Ovary (tissue), 3 donors: ENCODE results near the gene C1QTNF9.

ENCODE experiments used
- POLR2A ChIP-seq: fragments of 450-650 bp; IDR thresholded peaks from one replicate; pipeline ENCODE4 v1.6.1; 2017; ENCODE audit warnings: antibody characterized with exemption, mild to moderate bottlenecking, moderate library complexity
- TF ChIP-seq, protein P1 (sequence below), 3 donors: fragments of 450-650 bp in 2 of 3; fragments of 200-600 bp in 1 of 3; IDR thresholded peaks; one replicate each; pipeline versions ENCODE4 v1.5.1 to v1.8.0; 2016 to 2022; ENCODE audit warnings: antibody characterized with exemption in 3 of 3, mild to moderate bottlenecking in 1 of 3
- donor health status: DM: no; HTN: no; CAD: no.

DNA sequence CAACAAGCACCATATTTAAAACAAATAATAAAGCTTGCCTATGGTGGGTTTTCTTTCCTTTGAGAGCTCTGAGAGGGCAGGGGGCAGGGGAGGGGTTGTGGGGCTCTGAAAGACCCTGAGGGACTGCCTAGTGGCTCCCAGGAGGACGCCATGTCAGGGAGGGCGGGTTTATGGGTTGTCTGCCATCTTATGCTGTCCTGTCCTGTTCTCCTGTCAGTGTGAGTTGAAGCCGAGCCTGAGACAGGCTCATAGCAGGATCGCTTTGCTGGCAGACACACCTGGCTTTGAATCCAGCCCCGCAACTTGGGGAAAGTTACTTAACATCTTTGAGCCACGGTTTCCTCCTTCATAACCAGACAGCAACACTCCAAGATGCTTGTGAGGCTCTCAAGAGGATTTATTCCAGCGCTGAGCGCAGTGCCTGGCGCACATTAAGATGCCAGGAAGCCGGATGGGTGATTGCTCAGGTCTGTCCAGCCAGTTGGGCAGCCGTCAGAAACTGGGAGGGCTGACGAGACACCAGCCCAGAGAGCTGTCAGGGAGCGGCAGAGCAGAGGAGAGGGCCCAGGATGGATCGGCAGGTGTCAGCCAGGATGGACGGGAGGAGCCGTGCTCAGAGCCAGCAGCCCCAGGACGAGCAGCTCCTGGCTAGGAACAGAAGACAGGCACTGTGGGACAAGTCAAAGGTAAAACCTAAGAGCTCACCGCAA lies 36.8 kb upstream of the C1QTNF9 start:
- TF ChIP-seq, protein P1, sequence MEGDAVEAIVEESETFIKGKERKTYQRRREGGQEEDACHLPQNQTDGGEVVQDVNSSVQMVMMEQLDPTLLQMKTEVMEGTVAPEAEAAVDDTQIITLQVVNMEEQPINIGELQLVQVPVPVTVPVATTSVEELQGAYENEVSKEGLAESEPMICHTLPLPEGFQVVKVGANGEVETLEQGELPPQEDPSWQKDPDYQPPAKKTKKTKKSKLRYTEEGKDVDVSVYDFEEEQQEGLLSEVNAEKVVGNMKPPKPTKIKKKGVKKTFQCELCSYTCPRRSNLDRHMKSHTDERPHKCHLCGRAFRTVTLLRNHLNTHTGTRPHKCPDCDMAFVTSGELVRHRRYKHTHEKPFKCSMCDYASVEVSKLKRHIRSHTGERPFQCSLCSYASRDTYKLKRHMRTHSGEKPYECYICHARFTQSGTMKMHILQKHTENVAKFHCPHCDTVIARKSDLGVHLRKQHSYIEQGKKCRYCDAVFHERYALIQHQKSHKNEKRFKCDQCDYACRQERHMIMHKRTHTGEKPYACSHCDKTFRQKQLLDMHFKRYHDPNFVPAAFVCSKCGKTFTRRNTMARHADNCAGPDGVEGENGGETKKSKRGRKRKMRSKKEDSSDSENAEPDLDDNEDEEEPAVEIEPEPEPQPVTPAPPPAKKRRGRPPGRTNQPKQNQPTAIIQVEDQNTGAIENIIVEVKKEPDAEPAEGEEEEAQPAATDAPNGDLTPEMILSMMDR (IDR thresholded peaks at IDR 0.05): no peak
- no peak for TF ChIP-seq POLR2A
